Measurements from ENCODE around the gene CLDN7. TPM values are rescaled to one million over a fixed set of nuclear protein-coding genes. Genes with fewer than 3 reads are reported as not detected.

CLDN7 gene
- total RNA-seq, 2 experiments from 2014 or later: 1.1 to 1.2 TPM

DNA sequence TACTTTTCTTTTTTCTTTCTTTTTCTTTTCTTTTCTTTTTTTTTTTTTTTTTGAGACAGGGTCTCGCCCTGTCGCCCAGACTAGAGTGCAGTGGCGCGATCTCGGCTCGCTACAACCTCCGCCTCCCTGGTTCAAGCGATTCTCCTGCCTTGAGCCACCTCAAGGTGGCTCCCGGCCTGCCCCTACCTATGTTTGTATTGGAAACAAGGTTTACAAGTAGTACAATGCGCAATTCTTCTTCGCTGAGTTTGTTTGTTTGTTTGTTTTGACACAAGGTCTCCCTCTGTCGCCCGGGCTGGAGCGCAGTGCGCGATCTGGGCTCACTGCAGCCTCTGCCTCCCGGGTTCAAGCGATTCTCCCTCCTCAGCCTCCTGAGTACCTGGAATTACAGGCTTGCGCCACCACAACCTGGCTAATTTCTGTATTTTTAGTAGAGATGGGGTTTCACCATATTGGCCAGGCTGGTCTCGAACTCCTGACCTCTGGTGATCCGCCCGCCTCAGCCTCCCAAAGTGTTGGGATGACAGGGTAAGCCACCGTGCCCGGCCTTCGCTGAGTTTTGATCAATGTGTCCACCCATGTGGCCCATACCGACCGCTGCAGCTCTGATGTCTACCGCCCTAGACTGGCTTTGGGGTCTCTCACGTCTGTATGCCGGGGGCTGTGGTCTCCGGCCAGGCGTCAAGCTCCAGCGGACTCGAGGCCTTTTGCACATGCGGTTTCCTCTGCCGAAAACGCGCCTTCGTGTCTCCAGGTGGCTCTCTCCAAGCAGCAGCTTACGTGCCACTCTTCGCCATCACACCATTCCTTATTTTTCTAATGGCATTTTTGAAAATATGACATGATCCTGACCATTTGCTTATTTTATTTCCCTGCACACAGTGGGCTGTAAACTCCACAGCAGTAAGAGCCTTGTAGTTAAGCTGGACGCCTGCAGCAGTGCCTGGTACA, 33.2 kb upstream of the CLDN7 start:
- no peaks in the 10 kb centered on the region for H3K36me3 ChIP-seq (ENCODE audit: insufficient read depth, low read length)
- H3K9me3 ChIP-seq (ENCODE audit: control insufficient read depth in 1 of 2, insufficient read depth in 1 of 2, low read length in 2 of 2): no peaks in the 10 kb centered on the region
- DNase-seq (peak in 1 of 14 experiments; percentile 31), ATAC-seq (ENCODE audit: poor library complexity) (no peak)
- TF ChIP-seq, protein P1, sequence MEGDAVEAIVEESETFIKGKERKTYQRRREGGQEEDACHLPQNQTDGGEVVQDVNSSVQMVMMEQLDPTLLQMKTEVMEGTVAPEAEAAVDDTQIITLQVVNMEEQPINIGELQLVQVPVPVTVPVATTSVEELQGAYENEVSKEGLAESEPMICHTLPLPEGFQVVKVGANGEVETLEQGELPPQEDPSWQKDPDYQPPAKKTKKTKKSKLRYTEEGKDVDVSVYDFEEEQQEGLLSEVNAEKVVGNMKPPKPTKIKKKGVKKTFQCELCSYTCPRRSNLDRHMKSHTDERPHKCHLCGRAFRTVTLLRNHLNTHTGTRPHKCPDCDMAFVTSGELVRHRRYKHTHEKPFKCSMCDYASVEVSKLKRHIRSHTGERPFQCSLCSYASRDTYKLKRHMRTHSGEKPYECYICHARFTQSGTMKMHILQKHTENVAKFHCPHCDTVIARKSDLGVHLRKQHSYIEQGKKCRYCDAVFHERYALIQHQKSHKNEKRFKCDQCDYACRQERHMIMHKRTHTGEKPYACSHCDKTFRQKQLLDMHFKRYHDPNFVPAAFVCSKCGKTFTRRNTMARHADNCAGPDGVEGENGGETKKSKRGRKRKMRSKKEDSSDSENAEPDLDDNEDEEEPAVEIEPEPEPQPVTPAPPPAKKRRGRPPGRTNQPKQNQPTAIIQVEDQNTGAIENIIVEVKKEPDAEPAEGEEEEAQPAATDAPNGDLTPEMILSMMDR (IDR thresholded peaks at IDR 0.05): no peak
- peaks cover 19% of the 10 kb centered on the region for H3K4me1 Mint-ChIP-seq (ENCODE audit: low read depth)
- H3K27me3 Mint-ChIP-seq: peaks cover 31% of the 10 kb centered on the region
- H3K27ac Mint-ChIP-seq: no peak overlapping the region
- no peaks in the 10 kb centered on the region for H3K9me3 Mint-ChIP-seq
- H3K27ac ChIP-seq (ENCODE audit: low read depth in 1 of 2, low read length in 2 of 2): no peak overlapping the region
- peak overlapping the region; percentile 86 for H3K4me3 Mint-ChIP-seq
- POLR2A ChIA-PET: interaction anchor here (1.0 to 1.7 kb wide), 9 partner anchors 13 to 250 kb away, joined by 3 to 9 read pairs (median 4); partner anchors contain the start of genes ACAP1, GABARAP, GPS2 and SLC2A4
- H3K4me1 ChIP-seq (ENCODE audit: insufficient read depth, low read length): peaks cover 32% of the 10 kb centered on the region
- H3K36me3 Mint-ChIP-seq (ENCODE audit: low read depth): no peaks in the 10 kb centered on the region
- H3K27me3 ChIP-seq (ENCODE audit: control insufficient read depth in 1 of 2, insufficient read depth in 2 of 2, low read length in 2 of 2): peaks cover 14 to 17% of the 10 kb centered on the region in 2 experiments
- intact Hi-C loops (cut with DNase I, micrococcal nuclease): loop anchor here (1.0 to 2.0 kb wide), 4 partner anchors 15 to 243 kb away; no protein-coding TSS in a partner anchor
- CTCF ChIA-PET: interaction anchor here (0.5 to 1.9 kb wide), 33 partner anchors 7 to 385 kb away, joined by 3 to 31 read pairs (median 4); partner anchors contain the start of genes ACADVL, ACAP1, DLG4 and DVL2
- H3K4me3 ChIP-seq (ENCODE audit: low read length): peak overlapping the region; percentile 54

DNA sequence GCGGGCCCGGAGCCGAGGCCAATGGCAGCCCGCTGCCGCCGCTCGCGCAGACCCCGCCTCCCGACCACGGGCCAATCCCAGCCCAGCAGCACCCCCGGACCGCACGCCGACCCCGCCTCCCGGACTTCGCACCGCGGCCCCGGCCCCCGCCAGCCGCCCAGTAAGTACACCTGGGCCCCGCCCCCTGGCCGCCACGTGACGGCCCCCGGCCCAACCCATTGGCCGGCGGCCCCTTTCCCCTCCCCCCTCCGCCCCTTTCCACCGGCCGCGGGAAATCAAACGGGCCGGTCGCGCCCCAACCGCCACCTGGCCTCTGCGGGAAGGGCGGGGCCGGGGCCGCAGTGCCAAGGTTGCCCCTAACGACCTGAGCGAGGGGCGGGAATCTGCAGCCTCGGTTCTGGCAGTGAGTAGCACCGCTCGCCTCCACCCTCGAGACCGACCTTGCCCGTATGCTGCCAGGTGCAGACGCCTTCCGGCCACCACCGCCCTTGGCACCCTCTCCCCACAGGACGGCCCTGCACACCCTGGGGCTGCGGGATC, 32.4 kb upstream of the CLDN7 start, which contains the start of gene YBX2:
Gene YBX2 (minus strand): TSS at position 26 of the 540 bp plus-strand sequence. CDS start 139 bp downstream, outside the sequence.
- DNase-seq: peak; percentile 43 to 88 (median 62)
- ChIA-PET CTCF (no interaction called here), POLR2A (no interaction called here)
- Mint-ChIP-seq H3K27me3 (peaks cover 34% of the 10 kb centered on the region), H3K27ac (no peak within 1 kb of the TSS), H3K9me3 (no peaks in the 10 kb centered on the region), H3K4me1 (ENCODE audit: low read depth) (peaks cover 19% of the 10 kb centered on the region), H3K36me3 (ENCODE audit: low read depth) (no peaks in the 10 kb centered on the region), H3K4me3 (peak within 1 kb of the TSS; percentile 86)
- Histone ChIP-seq H3K27ac (ENCODE audit: low read depth in 1 of 2, low read length in 2 of 2) (no peak within 1 kb of the TSS), H3K4me3 (ENCODE audit: low read length) (peak within 1 kb of the TSS; percentile 54), H3K27me3 (ENCODE audit: control insufficient read depth in 1 of 2, insufficient read depth in 2 of 2, low read length in 2 of 2) (peaks cover 14 to 17% of the 10 kb centered on the region in 2 experiments), H3K9me3 (ENCODE audit: control insufficient read depth in 1 of 2, insufficient read depth in 1 of 2, low read length in 2 of 2) (no peaks in the 10 kb centered on the region), H3K36me3 (ENCODE audit: insufficient read depth, low read length) (no peaks in the 10 kb centered on the region), H3K4me1 (ENCODE audit: insufficient read depth, low read length) (peaks cover 32% of the 10 kb centered on the region)
- ATAC-seq (ENCODE audit: poor library complexity): peak; percentile 67
- TF ChIP-seq, protein P1 (IDR thresholded peaks at IDR 0.05): no peak
- intact Hi-C loops (cut with DNase I, micrococcal nuclease): loop anchor here in 1 of 2 experiments (5.0 kb wide), 1 partner anchor 247 kb away; no protein-coding TSS in a partner anchor

DNA sequence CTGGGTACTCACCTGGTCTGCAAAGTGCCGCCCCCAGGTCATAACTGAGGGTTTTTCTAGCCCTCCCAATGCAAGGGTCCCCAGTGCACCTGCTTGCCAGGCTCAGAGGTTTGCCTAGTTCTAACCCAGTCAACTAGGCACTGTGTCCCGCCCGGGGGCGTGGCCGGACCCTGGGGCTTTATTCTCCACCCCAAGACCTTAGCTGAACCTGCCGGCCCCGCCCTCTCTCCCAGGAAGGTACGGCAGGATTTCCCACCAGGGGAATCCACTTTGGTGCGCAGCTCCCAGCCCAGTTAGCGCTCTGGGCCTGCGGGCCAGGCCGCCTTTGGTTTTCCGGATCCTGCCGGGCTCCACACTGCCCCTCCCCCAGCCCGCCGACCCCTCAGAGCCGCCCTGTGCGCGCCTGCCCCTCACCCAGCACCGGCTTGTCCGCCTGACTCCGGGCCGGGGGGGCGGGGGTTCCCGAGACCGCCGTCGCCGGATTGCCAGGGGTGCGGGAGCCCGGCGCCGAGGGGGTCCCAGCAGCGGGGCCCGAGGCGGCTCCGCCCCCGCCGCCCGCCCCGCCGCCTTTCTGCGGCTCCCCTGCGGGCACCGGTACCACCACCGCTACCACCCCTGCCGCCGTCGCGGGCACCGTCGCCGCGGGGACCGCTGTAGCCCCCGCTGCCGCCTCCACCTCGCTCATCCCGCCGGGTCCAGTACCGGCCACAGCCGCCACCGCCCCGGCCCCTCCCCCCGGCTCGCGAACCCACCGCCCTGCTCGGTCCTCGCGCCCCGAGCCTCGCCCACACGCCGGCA, 31.7 kb upstream of the CLDN7 start:
- peak overlapping the region; percentile 34 for H3K4me3 Mint-ChIP-seq
- TF ChIP-seq, protein P1 (IDR thresholded peaks at IDR 0.05): no peak
- H3K9me3 Mint-ChIP-seq: no peaks in the 10 kb centered on the region
- Histone ChIP-seq H3K4me1 (ENCODE audit: insufficient read depth, low read length) (peaks cover 32% of the 10 kb centered on the region), H3K36me3 (ENCODE audit: insufficient read depth, low read length) (no peaks in the 10 kb centered on the region), H3K9me3 (ENCODE audit: control insufficient read depth in 1 of 2, insufficient read depth in 1 of 2, low read length in 2 of 2) (no peaks in the 10 kb centered on the region), H3K27ac (ENCODE audit: low read depth in 1 of 2, low read length in 2 of 2) (no peak overlapping the region), H3K4me3 (ENCODE audit: low read length) (peak overlapping the region; percentile 34), H3K27me3 (ENCODE audit: control insufficient read depth in 1 of 2, insufficient read depth in 2 of 2, low read length in 2 of 2) (peaks cover 14 to 17% of the 10 kb centered on the region in 2 experiments)
- no peaks in the 10 kb centered on the region for H3K36me3 Mint-ChIP-seq (ENCODE audit: low read depth)
- H3K4me1 Mint-ChIP-seq (ENCODE audit: low read depth): peaks cover 19% of the 10 kb centered on the region
- intact Hi-C loops (cut with DNase I, micrococcal nuclease): loop anchor here in 1 of 2 experiments (5.0 kb wide), 1 partner anchor 247 kb away; no protein-coding TSS in a partner anchor
- ChIA-PET CTCF (no interaction called here), POLR2A (interaction anchor here (1.4 to 1.5 kb wide), 2 partner anchors 11 to 13 kb away, joined by 3 to 7 read pairs; partner anchors contain the start of gene SLC2A4)
- peak in 4 of 14 experiments; percentile 20 to 61 (median 48) for DNase-seq
- peaks cover 34% of the 10 kb centered on the region for H3K27me3 Mint-ChIP-seq
- no peak overlapping the region for H3K27ac Mint-ChIP-seq
- ATAC-seq (ENCODE audit: poor library complexity): peak; percentile 7
